ENCODE data around the gene ID3.
A peak's percentile ranks its signal among the peaks of the same experiment; 100 is the strongest.

Gene ID3

DNA sequence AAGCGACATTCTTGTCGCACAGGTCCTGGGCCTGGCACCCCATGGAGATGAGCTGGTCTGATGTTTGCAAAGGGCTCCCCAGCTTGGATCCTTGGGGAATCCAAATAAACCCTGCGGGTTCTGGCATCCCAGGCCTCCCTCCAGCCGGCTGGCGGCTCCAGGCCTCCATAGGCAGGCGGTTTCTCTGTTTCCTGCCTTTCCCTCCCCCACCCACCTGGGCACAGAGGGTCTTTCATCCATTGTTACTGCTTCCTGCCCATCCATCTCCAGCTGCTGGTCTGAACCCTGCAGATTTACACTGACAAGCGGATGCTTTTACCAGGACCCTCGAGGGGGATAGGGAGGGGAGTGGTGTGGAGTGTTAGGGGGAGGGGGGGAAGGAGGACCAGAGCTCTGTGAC is 39.1 kb upstream of the ID3 start:
- Histone ChIP-seq H3K27me3 (ENCODE audit: insufficient read depth, poor library complexity, severe bottlenecking) (no peaks in the 10 kb centered on the region), H3K4me3 (replicated peaks; ENCODE audit: insufficient read depth, low read length) (no peak overlapping the region), H3K27ac (replicated peaks) (no peak overlapping the region)
- TF ChIP-seq SPI1 (IDR thresholded peaks at IDR 0.05; ENCODE audit: borderline replicate concordance, low read depth) (no peak), POLR2AphosphoS5 (IDR thresholded peaks at IDR 0.05; ENCODE audit: low read depth) (no peak), GABPA (IDR thresholded peaks at IDR 0.05; ENCODE audit: low read depth) (no peak)
- TF ChIP-seq, protein P1, sequence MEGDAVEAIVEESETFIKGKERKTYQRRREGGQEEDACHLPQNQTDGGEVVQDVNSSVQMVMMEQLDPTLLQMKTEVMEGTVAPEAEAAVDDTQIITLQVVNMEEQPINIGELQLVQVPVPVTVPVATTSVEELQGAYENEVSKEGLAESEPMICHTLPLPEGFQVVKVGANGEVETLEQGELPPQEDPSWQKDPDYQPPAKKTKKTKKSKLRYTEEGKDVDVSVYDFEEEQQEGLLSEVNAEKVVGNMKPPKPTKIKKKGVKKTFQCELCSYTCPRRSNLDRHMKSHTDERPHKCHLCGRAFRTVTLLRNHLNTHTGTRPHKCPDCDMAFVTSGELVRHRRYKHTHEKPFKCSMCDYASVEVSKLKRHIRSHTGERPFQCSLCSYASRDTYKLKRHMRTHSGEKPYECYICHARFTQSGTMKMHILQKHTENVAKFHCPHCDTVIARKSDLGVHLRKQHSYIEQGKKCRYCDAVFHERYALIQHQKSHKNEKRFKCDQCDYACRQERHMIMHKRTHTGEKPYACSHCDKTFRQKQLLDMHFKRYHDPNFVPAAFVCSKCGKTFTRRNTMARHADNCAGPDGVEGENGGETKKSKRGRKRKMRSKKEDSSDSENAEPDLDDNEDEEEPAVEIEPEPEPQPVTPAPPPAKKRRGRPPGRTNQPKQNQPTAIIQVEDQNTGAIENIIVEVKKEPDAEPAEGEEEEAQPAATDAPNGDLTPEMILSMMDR (IDR thresholded peaks at IDR 0.05; ENCODE audit: insufficient read depth, low read length), result no peak
- TF ChIP-seq, protein P2, sequence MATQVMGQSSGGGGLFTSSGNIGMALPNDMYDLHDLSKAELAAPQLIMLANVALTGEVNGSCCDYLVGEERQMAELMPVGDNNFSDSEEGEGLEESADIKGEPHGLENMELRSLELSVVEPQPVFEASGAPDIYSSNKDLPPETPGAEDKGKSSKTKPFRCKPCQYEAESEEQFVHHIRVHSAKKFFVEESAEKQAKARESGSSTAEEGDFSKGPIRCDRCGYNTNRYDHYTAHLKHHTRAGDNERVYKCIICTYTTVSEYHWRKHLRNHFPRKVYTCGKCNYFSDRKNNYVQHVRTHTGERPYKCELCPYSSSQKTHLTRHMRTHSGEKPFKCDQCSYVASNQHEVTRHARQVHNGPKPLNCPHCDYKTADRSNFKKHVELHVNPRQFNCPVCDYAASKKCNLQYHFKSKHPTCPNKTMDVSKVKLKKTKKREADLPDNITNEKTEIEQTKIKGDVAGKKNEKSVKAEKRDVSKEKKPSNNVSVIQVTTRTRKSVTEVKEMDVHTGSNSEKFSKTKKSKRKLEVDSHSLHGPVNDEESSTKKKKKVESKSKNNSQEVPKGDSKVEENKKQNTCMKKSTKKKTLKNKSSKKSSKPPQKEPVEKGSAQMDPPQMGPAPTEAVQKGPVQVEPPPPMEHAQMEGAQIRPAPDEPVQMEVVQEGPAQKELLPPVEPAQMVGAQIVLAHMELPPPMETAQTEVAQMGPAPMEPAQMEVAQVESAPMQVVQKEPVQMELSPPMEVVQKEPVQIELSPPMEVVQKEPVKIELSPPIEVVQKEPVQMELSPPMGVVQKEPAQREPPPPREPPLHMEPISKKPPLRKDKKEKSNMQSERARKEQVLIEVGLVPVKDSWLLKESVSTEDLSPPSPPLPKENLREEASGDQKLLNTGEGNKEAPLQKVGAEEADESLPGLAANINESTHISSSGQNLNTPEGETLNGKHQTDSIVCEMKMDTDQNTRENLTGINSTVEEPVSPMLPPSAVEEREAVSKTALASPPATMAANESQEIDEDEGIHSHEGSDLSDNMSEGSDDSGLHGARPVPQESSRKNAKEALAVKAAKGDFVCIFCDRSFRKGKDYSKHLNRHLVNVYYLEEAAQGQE (IDR thresholded peaks at IDR 0.05; ENCODE audit: insufficient replicate concordance, low read depth), result no peak
- DNase-seq (ENCODE audit: low read depth in 1 of 2, low spot score in 1 of 2), result no peak

DNA sequence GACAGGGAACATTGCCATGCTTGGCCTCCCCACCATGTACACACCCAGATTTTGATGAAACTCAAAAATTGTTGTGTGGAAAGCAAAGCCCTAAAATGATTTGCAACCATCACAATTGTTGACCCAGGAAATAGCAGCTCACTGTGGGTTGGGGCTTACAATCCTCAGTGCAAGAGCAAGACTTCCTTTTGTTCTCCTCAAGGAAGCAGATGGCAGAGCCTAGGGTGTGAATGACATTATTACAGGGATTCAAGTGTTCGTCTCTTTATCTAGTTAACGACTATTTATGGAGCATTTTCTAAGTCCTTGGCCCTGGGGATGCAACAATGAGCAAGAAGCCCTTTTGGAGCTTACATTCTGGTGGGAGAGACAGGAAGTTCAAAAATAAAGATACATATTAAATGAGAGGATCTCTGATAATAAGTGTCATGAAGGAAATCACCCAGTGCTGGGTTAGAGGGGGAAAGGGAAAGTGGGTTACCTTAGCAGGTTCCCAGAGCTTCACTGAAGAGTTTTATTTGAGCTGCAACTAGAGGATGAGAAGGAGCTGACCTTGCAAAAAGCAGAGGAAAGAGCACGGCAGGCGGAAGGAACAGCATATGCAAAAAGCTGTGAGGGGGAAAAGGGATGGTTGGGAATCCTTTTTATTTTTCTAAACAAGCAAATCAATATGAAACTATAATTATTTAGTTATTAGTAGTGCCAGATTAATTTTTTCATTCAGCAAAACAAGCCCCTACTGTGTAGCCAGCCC is 38.5 kb upstream of the ID3 start:
- Histone ChIP-seq H3K27ac (replicated peaks) (no peak overlapping the region), H3K27me3 (ENCODE audit: insufficient read depth, poor library complexity, severe bottlenecking) (no peaks in the 10 kb centered on the region), H3K4me3 (replicated peaks; ENCODE audit: insufficient read depth, low read length) (no peak overlapping the region)
- TF ChIP-seq, protein P1 (IDR thresholded peaks at IDR 0.05; ENCODE audit: insufficient read depth, low read length), result no peak
- TF ChIP-seq POLR2AphosphoS5 (IDR thresholded peaks at IDR 0.05; ENCODE audit: low read depth) (no peak), SPI1 (IDR thresholded peaks at IDR 0.05; ENCODE audit: borderline replicate concordance, low read depth) (no peak), GABPA (IDR thresholded peaks at IDR 0.05; ENCODE audit: low read depth) (no peak)
- TF ChIP-seq, protein P2 (IDR thresholded peaks at IDR 0.05; ENCODE audit: insufficient replicate concordance, low read depth), result no peak
- no peak for DNase-seq (ENCODE audit: low read depth in 1 of 2, low spot score in 1 of 2)

DNA sequence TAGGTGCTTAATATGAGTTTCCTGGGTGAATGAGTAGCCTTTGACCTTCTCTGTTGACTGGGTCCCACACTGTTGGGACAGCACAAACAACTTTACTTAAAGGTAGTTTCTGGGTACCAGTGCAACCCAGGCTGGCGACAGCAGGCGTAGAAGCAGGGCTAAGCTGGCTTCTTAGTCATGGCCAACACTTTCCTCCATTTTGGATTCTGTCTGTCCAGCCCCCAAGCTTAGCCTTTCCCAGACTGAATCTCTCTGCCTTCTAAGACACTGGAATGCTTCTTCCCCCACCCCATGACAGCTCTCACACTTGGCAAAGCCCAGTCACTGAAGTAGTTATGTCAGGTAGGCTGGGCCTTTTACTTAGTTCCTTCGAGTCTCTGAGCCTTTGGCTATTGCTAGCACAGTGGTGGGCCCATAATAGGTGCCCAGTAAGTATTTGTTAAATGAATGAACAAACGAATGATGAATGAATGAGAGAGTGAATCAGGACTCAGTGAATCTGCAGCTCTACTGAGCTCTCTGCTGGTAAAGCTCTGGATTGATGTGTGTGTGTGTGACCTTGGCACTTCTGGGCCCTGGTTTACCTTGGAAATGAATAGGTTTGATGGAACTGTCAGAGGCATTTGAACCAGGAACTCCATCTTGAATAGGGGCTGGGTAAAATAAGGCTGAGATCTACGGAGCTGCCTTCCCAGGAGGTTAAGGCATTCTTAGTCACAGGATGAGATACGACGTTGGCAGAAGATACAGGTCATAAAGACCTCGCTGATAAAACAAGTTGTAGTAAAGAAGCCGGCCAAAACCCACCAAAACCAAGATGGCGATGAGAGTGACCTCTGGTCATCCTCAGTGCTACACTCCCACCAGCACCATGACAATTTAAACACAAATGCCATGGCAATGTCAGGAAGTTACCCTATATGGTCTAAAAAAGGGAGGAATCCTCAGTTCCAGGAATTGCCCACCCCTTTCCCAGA is 37.4 kb upstream of the ID3 start:
- Histone ChIP-seq H3K27ac (replicated peaks) (no peak overlapping the region), H3K4me3 (replicated peaks; ENCODE audit: insufficient read depth, low read length) (no peak overlapping the region), H3K27me3 (ENCODE audit: insufficient read depth, poor library complexity, severe bottlenecking) (no peaks in the 10 kb centered on the region)
- DNase-seq (ENCODE audit: low read depth in 1 of 2, low spot score in 1 of 2), result no peak
- TF ChIP-seq GABPA (IDR thresholded peaks at IDR 0.05; ENCODE audit: low read depth), result no peak

DNA sequence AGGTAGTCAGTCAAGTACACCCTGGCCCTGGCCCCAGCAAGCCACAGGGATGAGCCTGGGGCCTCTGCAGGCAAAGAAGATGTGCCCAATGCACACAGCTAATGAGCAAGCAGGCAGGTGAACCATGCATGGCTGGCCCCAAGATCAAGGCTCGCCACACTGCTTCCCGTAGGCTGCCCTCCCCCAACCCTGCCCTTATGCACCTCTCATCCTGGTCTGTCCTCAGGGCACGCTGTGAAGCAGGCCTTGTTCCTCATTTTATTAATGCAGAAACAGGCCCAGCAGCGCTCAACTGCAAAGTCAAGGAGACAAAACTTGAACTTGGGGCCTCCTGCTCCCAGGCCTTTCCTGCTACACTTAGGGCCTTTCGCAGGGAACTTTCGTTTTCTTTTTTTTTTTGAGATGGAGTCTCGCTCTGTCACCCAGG is 35.6 kb upstream of the ID3 start:
- H3K27ac ChIP-seq (replicated peaks), result no peak overlapping the region
- TF ChIP-seq SPI1 (IDR thresholded peaks at IDR 0.05; ENCODE audit: borderline replicate concordance, low read depth), result peak; percentile 11; the same call in 1 of the 2 replicates
- TF ChIP-seq, protein P2 (IDR thresholded peaks at IDR 0.05; ENCODE audit: insufficient replicate concordance, low read depth), result no peak
- peak in 1 of 2 experiments; percentile 48 for DNase-seq (ENCODE audit: low read depth in 1 of 2, low spot score in 1 of 2)

More for the DNA sequence above, 35.6 kb upstream of the ID3 start:
- Histone ChIP-seq H3K27me3 (ENCODE audit: insufficient read depth, poor library complexity, severe bottlenecking) (no peaks in the 10 kb centered on the region), H3K4me3 (replicated peaks; ENCODE audit: insufficient read depth, low read length) (no peak overlapping the region)
